Aorta (tissue), 5 donors: Measurements from ENCODE around the gene GNAO1. TPM values are rescaled to one million over a fixed set of nuclear protein-coding genes. Genes with fewer than 3 reads are reported as not detected.

ENCODE experiments used
- ATAC-seq: fragments of 200-7000 bp; cut with Tn5 transposase; one replicate; pipeline ENCODE4 v1.9.1; 2022; ENCODE audit warnings: moderate library complexity; ENCODE audit not compliant: low FRiP score
- DNase-seq, 2 donors: peaks; one replicate each; pipeline ENCODE4 v3.0.0-alpha.2; 2020
- H3K27ac ChIP-seq, 2 donors: one replicate each; pipeline ENCODE4 v1.5.1; 2013; ENCODE audit warnings: low read length in 2 of 2, mild to moderate bottlenecking in 2 of 2, moderate library complexity in 2 of 2, control low read depth in 1 of 2, inconsistent platforms in 1 of 2, low read depth in 1 of 2
- H3K27me3 ChIP-seq, 2 donors: one replicate each; pipeline ENCODE4 v1.6.1; 2013; ENCODE audit warnings: control low read depth in 1 of 2, low read length in 1 of 2, mild to moderate bottlenecking in 1 of 2, moderate library complexity in 1 of 2; ENCODE audit not compliant: insufficient read depth in 2 of 2, control insufficient read depth in 1 of 2
- H3K36me3 ChIP-seq, 2 donors: one replicate each; pipeline ENCODE4 v1.6.1; 2013; ENCODE audit warnings: control low read depth in 1 of 2, low read length in 1 of 2, mild to moderate bottlenecking in 1 of 2; ENCODE audit not compliant: insufficient read depth in 2 of 2, control insufficient read depth in 1 of 2
- H3K4me1 ChIP-seq, 2 donors: one replicate each; pipeline ENCODE4 v1.6.1; 2013; ENCODE audit warnings: low read length in 2 of 2, control low read depth in 1 of 2, mild to moderate bottlenecking in 1 of 2, moderate library complexity in 1 of 2; ENCODE audit not compliant: insufficient read depth in 2 of 2, control insufficient read depth in 1 of 2
- H3K4me3 ChIP-seq, 2 donors: one replicate each; pipeline ENCODE4 v1.5.1; 2013; ENCODE audit warnings: low read length in 2 of 2, control low read depth in 1 of 2, mild to moderate bottlenecking in 1 of 2
- H3K9me3 ChIP-seq: one replicate; pipeline ENCODE4 v1.6.1; 2013; ENCODE audit warnings: mild to moderate bottlenecking, low read length; ENCODE audit not compliant: control insufficient read depth
- WGBS, 2 donors: extraction: QIAGEN DNeasy Blood & Tissue Kit; methylation state at CpG; one replicate each; pipeline ENCODE4 v1.1.7; 2013; 5-methylcytosine and 5-hydroxymethylcytosine counted together
- intact Hi-C, 2 donors: fragments of 100-400 bp; cut with DNase I; formaldehyde crosslinking; loops; one replicate each; pipeline versions ENCODE4 v1.14.2 to v1.15.0; 2022
- polyA plus RNA-seq, 2 donors: library from polyadenylated mRNA; stranded (reverse); fragments of 200-250 nt; gene quantifications; one replicate each; pipeline ENCODE4 v1.2.3, GENCODE V29; 2013
- total RNA-seq, 2 donors: library from RNA; stranded (reverse); fragmentation: NEBNext Ultra II Directional; extraction: Animal tissue kit (Norgen Biotek cat#: 25700); gene quantifications; one replicate each; pipeline ENCODE4 v1.2.1, GENCODE V29; 2021
- donor health status: healthy with polysubstance abuse.
- donor health status: Bipolar disorder and iron deficiency.
- donor health status: DM: no; HTN: no; CAD: no.
- donor health status: DM: no; HTN: no; CAD: no.
- donor health status: DM: yes; HTN: yes; CAD: no.

Gene GNAO1
- total and polyA plus RNA-seq, 4 donors: 0.63 to 16.2 (median 4.2) TPM

DNA sequence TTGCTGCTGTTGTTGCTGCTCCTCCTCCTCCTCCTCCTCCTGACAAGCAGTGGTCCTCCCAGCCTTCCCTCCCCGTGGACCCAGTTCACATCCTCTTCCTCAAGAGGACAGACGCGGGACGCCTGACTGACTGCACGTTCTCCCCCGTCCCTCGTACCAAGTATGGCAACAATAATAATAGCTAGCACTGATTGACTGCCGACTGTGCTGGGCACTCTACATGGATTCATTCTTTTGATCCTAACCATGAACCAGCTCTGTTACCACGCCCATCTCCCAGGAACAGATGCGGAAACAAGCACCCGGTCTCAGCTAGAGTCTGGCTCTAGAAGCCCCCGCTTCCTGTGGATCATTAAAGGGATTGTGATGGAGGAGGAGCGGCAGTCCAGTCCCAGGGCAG, 78.0 kb downstream of the GNAO1 start:
- DNase-seq: no peak
- no peaks in the 10 kb centered on the region for H3K27me3 ChIP-seq
- no peak overlapping the region for H3K4me3 ChIP-seq
- ATAC-seq: no peak
- H3K27ac ChIP-seq: no peak overlapping the region
- no peaks in the 10 kb centered on the region for H3K9me3 ChIP-seq
- intact Hi-C loops: no loop called here
- H3K36me3 ChIP-seq: no peaks in the 10 kb centered on the region
- no peaks in the 10 kb centered on the region for H3K4me1 ChIP-seq
- WGBS, 2 donors: 83 to 84% methylated on average over 13 of the region's 13 CpGs

DNA sequence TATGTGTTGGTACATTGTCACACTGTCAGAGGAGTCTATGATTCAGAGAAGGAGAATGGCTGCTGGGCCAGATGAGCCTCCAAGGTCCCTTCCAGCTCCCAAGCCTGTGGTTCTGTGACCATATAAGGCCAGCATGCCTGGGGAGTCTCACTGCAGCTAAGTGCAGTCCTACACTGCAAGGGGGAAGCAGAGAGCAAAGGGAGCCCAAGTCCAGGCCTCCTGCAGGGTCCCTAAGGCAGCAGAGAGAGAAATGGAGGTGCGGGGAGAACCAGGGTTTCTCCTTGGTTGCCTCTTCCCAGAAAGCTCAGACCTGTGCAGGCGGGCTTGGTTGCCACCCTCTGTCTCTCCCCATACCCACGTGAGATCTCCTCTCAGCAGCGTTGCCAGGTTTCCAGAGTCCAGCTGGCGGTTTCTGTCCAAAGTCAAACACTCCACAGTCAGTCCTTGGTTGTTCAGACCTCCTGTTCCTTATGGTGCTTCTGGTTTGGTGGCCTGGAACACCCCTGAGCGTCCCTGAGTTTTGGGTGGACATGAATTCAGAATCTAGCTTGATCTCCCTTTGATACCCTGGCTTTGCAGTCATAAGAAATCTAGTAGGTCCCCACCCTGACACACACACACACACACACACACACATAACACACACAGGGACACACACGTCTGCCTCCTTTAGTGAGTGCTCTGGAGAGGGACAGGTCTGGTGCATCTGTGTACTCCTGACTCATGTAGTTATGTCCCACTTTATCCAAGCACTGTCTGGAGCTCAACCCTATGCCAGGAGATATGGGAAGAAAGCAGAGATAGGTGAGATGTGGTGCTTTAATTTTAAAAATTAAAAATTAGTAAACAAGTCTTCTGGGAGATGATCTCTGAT, 78.8 kb downstream of the GNAO1 start:
- WGBS, 2 donors: 30 to 44% methylated on average over 7 of the region's 7 CpGs
- ATAC-seq: peak; percentile 75
- intact Hi-C loops: no loop called here
- Histone ChIP-seq H3K36me3 (no peaks in the 10 kb centered on the region), H3K9me3 (no peaks in the 10 kb centered on the region), H3K4me3 (no peak overlapping the region), H3K27me3 (no peaks in the 10 kb centered on the region), H3K4me1 (no peaks in the 10 kb centered on the region), H3K27ac (peak overlapping the region in 1 of 2 donors; percentile 12)
- DNase-seq: peak in 1 of 2 donors; percentile 72

DNA sequence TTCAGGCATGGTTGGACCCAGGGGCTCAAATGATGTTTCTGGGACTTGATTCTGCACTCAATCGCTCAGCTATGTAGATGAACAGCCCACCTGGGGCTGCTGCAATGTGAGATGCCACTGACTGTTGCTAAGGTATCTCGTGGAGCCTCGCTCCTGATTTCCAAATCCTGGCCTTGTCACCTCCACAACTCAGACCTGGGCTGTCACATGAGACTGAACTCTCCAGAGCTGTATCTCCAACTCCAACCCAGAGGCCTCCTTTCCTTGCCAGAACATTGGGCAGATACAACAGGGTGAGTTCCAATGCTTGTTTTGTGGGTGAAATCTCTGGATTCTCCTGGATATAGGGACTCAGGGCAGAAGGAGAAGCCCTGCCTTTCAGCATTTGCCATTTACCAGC, 79.5 kb downstream of the GNAO1 start:
- WGBS, 2 donors: 96 to 98% methylated on average over 3 of the region's 3 CpGs
- Histone ChIP-seq H3K27ac (no peak overlapping the region), H3K4me1 (no peaks in the 10 kb centered on the region), H3K4me3 (no peak overlapping the region), H3K27me3 (no peaks in the 10 kb centered on the region), H3K9me3 (no peaks in the 10 kb centered on the region), H3K36me3 (no peaks in the 10 kb centered on the region)
- intact Hi-C loops: no loop called here
- ATAC-seq (no peak), DNase-seq (no peak)

DNA sequence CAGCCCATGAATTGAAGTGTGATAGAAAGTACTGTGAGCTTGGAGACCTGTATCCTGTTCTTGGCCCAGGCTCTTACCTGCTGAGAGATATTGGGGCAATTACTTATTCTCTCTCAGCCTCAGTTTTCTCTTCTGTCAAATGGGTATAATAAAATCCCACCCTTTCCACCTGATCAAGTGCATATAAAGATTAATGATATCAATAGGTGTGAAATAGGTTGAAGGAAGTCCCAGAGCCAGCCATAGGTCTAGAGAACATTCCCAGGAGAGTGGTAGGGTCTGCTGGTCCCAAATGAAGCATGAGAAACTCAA, 81.2 kb downstream of the GNAO1 start:
- intact Hi-C loops: no loop called here

DNA sequence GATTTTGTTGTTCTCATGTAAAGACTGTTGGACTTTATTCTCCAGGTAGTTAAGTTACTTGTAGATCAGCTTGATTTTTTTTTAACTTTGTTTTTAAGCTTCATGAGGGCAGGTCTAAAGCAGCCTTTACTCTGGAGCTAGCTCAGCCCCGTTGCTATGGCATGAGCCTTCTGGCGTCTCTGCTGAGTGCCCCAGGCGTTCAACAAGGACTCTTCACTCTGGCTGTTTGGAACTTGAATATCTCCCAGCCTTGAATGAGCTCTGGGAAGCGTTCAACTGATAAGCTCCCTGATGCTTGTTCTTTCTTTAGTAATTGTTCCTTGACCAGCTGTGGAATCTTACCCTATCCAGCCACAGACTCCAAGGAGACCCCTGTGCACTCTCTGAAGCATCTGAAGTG, 82.3 kb downstream of the GNAO1 start:
- WGBS, 2 donors: 62 to 74% methylated on average over 4 of the region's 4 CpGs
- DNase-seq: no peak

More for the DNA sequence above, 81.2 kb downstream of the GNAO1 start:
- Histone ChIP-seq H3K36me3 (no peaks in the 10 kb centered on the region), H3K4me3 (no peak overlapping the region), H3K4me1 (no peaks in the 10 kb centered on the region), H3K27ac (no peak overlapping the region), H3K9me3 (no peaks in the 10 kb centered on the region), H3K27me3 (no peaks in the 10 kb centered on the region)
- DNase-seq (no peak), ATAC-seq (no peak)

DNA sequence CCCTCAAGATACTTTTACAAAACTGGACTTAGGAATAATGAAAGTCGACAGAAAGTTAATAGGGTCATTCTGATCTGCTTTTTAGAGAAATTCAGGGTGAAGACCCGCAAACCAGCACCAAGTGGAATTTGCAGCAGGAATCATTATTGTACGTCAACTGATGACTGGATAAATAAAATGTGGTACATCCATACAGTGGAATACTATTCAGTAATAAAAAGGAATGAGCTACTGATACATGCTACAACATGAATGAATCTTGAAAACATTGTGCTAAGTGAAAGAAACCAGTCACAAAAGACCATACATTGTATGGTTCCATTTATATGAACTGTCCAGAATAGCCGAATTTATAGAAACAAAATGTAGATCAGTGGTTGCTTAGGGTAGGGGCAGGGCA, 83.1 kb downstream of the GNAO1 start:
- intact Hi-C loops: no loop called here
- no peak overlapping the region for H3K27ac ChIP-seq
- no peaks in the 10 kb centered on the region for H3K4me1 ChIP-seq
- no peak for DNase-seq
- no peaks in the 10 kb centered on the region for H3K36me3 ChIP-seq
- no peak overlapping the region for H3K4me3 ChIP-seq
- no peak for ATAC-seq
- WGBS, 2 donors: 95 to 97% methylated on average over 4 of the region's 4 CpGs
- no peaks in the 10 kb centered on the region for H3K9me3 ChIP-seq
- no peaks in the 10 kb centered on the region for H3K27me3 ChIP-seq

More for the DNA sequence above, 82.3 kb downstream of the GNAO1 start:
- H3K27me3 ChIP-seq: no peaks in the 10 kb centered on the region
- no peaks in the 10 kb centered on the region for H3K4me1 ChIP-seq
- H3K27ac ChIP-seq: no peak overlapping the region
- H3K36me3 ChIP-seq: no peaks in the 10 kb centered on the region
- no peak for ATAC-seq
- intact Hi-C loops: no loop called here
- no peaks in the 10 kb centered on the region for H3K9me3 ChIP-seq
- H3K4me3 ChIP-seq: no peak overlapping the region

DNA sequence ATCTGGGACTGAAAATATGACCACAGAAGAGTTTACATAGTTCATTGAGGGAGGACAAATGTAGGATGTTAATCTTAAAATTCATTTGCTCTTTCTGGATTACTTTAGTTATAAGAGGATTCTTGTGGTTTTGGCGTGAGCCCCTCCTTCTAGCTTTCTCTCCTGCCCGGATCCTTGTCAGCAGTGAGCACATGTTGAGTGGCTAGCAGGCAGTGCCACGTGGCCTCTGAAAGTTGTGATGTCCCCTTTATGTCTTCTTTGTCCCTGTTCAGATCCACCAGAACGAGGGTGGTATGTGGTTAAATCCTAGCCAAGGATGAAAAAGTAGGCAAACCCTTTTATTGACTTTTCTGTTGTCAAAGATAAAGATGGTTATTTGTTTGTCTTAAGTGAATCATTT, 83.8 kb downstream of the GNAO1 start:
- 86 to 92% methylated on average over 4 of the region's 4 CpGs for WGBS, 2 donors
- Histone ChIP-seq H3K4me1 (no peaks in the 10 kb centered on the region), H3K27ac (no peak overlapping the region), H3K9me3 (no peaks in the 10 kb centered on the region), H3K27me3 (no peaks in the 10 kb centered on the region), H3K4me3 (no peak overlapping the region), H3K36me3 (no peaks in the 10 kb centered on the region)
- DNase-seq: no peak
- no peak for ATAC-seq
- intact Hi-C loops: no loop called here

DNA sequence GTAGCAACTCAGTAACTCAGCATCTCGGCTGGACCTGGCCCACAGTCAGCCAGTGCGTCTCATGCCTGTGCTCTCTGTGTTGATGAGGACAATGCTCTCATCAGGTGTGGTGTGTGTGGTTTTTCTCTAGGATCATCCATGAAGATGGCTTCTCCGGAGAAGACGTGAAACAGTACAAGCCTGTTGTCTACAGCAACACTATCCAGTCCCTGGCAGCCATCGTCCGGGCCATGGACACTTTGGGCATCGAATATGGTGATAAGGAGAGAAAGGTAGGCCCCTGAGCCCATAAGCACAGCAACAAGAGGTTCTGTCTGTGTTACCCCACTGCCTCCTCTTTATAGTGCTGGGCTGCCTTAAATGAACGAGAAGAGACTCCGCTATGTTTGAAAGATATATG, 84.5 kb downstream of the GNAO1 start:
- H3K4me3 ChIP-seq: no peak overlapping the region
- ATAC-seq (no peak), DNase-seq (no peak)
- H3K27me3 ChIP-seq: no peaks in the 10 kb centered on the region
- WGBS, 2 donors: 95% methylated on average over 9 of the region's 9 CpGs
- intact Hi-C loops: no loop called here
- no peaks in the 10 kb centered on the region for H3K9me3 ChIP-seq
- H3K27ac ChIP-seq: no peak overlapping the region
- no peaks in the 10 kb centered on the region for H3K36me3 ChIP-seq
- no peaks in the 10 kb centered on the region for H3K4me1 ChIP-seq

DNA sequence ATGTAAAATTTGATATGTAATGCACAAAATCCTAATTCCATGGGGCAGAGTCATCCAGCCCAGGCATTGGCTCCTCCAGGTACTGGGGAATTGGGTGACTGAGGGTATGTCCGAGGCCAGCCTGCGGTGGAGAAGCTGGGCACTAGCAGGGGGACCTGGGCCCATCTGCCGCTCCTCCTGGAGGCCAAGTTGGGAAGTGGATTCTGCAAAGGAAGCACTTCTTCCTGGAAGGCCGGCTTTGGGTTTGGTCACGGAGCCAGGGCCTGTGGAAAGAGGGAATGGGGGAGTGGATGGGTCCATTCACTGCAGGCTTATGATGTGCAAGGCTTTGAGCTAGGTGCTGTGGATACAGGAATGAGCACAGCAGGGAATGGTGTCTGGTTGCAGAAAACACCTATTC, 85.8 kb downstream of the GNAO1 start:
- Histone ChIP-seq H3K4me1 (no peaks in the 10 kb centered on the region), H3K27ac (no peak overlapping the region), H3K36me3 (no peaks in the 10 kb centered on the region), H3K27me3 (no peaks in the 10 kb centered on the region), H3K4me3 (no peak overlapping the region), H3K9me3 (no peaks in the 10 kb centered on the region)
- ATAC-seq (no peak), DNase-seq (no peak)
- 89% methylated on average over 5 of the region's 5 CpGs for WGBS, 2 donors
- intact Hi-C loops: no loop called here
